ENCODE results near the gene SETX. TPM values are rescaled to one million over a fixed set of nuclear protein-coding genes. Genes with fewer than 3 reads are reported as not detected.
A peak's percentile ranks its signal among the peaks of the same experiment; 100 is the strongest.
"Not testable (repeated sequence)": the region's sequence is repeated elsewhere in the genome, so short reads cannot be mapped to it uniquely, and the experiment has no call there.

Gene SETX
- 71.9 TPM for total RNA-seq

GRCh38 chr9:132354637-132355355 lies at the start of gene SETX:
Gene SETX (minus strand): TSS chr9:132354986. CDS start chr9:132349428, 5,558 bp downstream.
- peak; percentile 96 for DNase-seq

GRCh38 chr9:132404228-132404881 lies 49.6 kb upstream of the SETX start:
- no peak for DNase-seq

GRCh38 chr9:132401824-132402223 lies 47.0 kb upstream of the SETX start:
- DNase-seq: no peak

- no peak for DNase-seq
Measured at GRCh38 chr9:132395560-132395959, 40.8 kb upstream of the SETX start.

- DNase-seq: no peak
Measured at GRCh38 chr9:132391449-132391848, 36.7 kb upstream of the SETX start.

- DNase-seq: no peak
Measured at GRCh38 chr9:132390966-132391365, 36.2 kb upstream of the SETX start.

GRCh38 chr9:132387133-132387532 lies 32.3 kb upstream of the SETX start:
- no peak for DNase-seq

GRCh38 chr9:132384376-132384775 lies 29.6 kb upstream of the SETX start:
- no peak for DNase-seq

- DNase-seq: no peak
Measured at GRCh38 chr9:132383462-132383883, 28.7 kb upstream of the SETX start.

GRCh38 chr9:132381966-132382541 lies 27.3 kb upstream of the SETX start:
- DNase-seq: no peak

- DNase-seq: not testable (repeated sequence)
Measured at GRCh38 chr9:132378416-132378815, 23.6 kb upstream of the SETX start.

- not testable (repeated sequence) for DNase-seq
Measured at GRCh38 chr9:132377769-132378168, 23.0 kb upstream of the SETX start.

- peak; percentile 59 for DNase-seq
Measured at GRCh38 chr9:132372177-132373095, 17.6 kb upstream of the SETX start.

- DNase-seq: no peak
Measured at GRCh38 chr9:132370592-132370991, 15.8 kb upstream of the SETX start.

GRCh38 chr9:132369421-132369820 lies 14.6 kb upstream of the SETX start:
- DNase-seq: no peak

- no peak for DNase-seq
Measured at GRCh38 chr9:132367613-132368313, 13.0 kb upstream of the SETX start.

- no peak for DNase-seq
Measured at GRCh38 chr9:132366481-132366880, 11.7 kb upstream of the SETX start.

GRCh38 chr9:132365986-132366385 lies 11.2 kb upstream of the SETX start:
- DNase-seq: no peak

GRCh38 chr9:132364068-132364467 lies 9.3 kb upstream of the SETX start:
- DNase-seq: no peak

GRCh38 chr9:132357764-132358163 lies 3.0 kb upstream of the SETX start:
- no peak for DNase-seq

GRCh38 chr9:132356324-132356924 lies 1.6 kb upstream of the SETX start:
- DNase-seq: no peak

Measured in skin of body (tissue), 2 donors.